Activated CD4-positive, alpha-beta T cell treated with anti-CD3 and anti-CD28 coated beads, Interleukin-2, amount 10 ng/mL, durations not matched to agents 24 days and 14 days (primary cell): Measurements from ENCODE around the gene TRHDE. TPM values are rescaled to one million over a fixed set of nuclear protein-coding genes. Genes with fewer than 3 reads are reported as not detected.

Experiments
- DNase-seq: peaks from one replicate; pipeline ENCODE4 v3.0.0; 2022
- H3K27ac Mint-ChIP-seq: one replicate; pipeline ENCODE4 v1.8.0; 2022; ENCODE audit warnings: mild to moderate bottlenecking, mixed read lengths
- H3K27me3 Mint-ChIP-seq: one replicate; pipeline ENCODE4 v1.8.0; 2022; ENCODE audit warnings: mixed read lengths
- H3K36me3 Mint-ChIP-seq: one replicate; pipeline ENCODE4 v1.8.0; 2022; ENCODE audit warnings: low read depth, mild to moderate bottlenecking, mixed read lengths
- H3K4me1 Mint-ChIP-seq: one replicate; pipeline ENCODE4 v1.8.0; 2021; ENCODE audit warnings: mixed read lengths
- H3K4me3 Mint-ChIP-seq: one replicate; pipeline ENCODE4 v1.8.0; 2022; ENCODE audit warnings: mild to moderate bottlenecking, moderate library complexity, mixed read lengths
- H3K9me3 Mint-ChIP-seq: one replicate; pipeline ENCODE4 v1.8.0; 2021; ENCODE audit warnings: mixed read lengths
- intact Hi-C: fragments of 100-400 bp; cut with micrococcal nuclease; formaldehyde crosslinking; loops from one replicate; pipeline ENCODE4 v1.15.1; 2023
- total RNA-seq: library from RNA; stranded (reverse); gene quantifications from 2 replicates; pipeline ENCODE4 v1.2.3, GENCODE V29; 2022

TRHDE gene
- total RNA-seq, 1 donor from 2014 or later: not detected

GRCh38 chr12:72448089-72448488 is 175.9 kb downstream of the TRHDE start:
- Mint-ChIP-seq H3K27ac (no peak overlapping the region), H3K36me3 (no peaks in the 10 kb centered on the region), H3K27me3 (no peaks in the 10 kb centered on the region), H3K4me3 (no peak overlapping the region), H3K9me3 (no peaks in the 10 kb centered on the region), H3K4me1 (no peaks in the 10 kb centered on the region)
- DNase-seq: no peak
- intact Hi-C loops: no loop called here

GRCh38 chr12:72448805-72449204 is 176.6 kb downstream of the TRHDE start:
- Mint-ChIP-seq H3K4me3 (no peak overlapping the region), H3K27ac (no peak overlapping the region), H3K36me3 (no peaks in the 10 kb centered on the region), H3K4me1 (no peaks in the 10 kb centered on the region), H3K27me3 (no peaks in the 10 kb centered on the region), H3K9me3 (no peaks in the 10 kb centered on the region)
- no peak for DNase-seq
- intact Hi-C loops: no loop called here

GRCh38 chr12:72453066-72453465 is 180.9 kb downstream of the TRHDE start:
- intact Hi-C loops: no loop called here
- Mint-ChIP-seq H3K27ac (no peak overlapping the region), H3K4me3 (no peak overlapping the region), H3K36me3 (no peaks in the 10 kb centered on the region), H3K27me3 (no peaks in the 10 kb centered on the region), H3K9me3 (no peaks in the 10 kb centered on the region), H3K4me1 (no peaks in the 10 kb centered on the region)
- no peak for DNase-seq

- H3K36me3 Mint-ChIP-seq: no peaks in the 10 kb centered on the region
- no peaks in the 10 kb centered on the region for H3K4me1 Mint-ChIP-seq
- intact Hi-C loops: no loop called here
- H3K27ac Mint-ChIP-seq: no peak overlapping the region
- H3K4me3 Mint-ChIP-seq: no peak overlapping the region
- no peaks in the 10 kb centered on the region for H3K27me3 Mint-ChIP-seq
- H3K9me3 Mint-ChIP-seq: no peaks in the 10 kb centered on the region
- DNase-seq: no peak
Observed at GRCh38 chr12:72453550-72453949, 181.4 kb downstream of the TRHDE start.

- no peak for DNase-seq
- Mint-ChIP-seq H3K4me3 (no peak overlapping the region), H3K9me3 (no peaks in the 10 kb centered on the region)
Observed at GRCh38 chr12:72464471-72464870, 192.3 kb downstream of the TRHDE start.

GRCh38 chr12:72465155-72465554 is 193.0 kb downstream of the TRHDE start:
- Mint-ChIP-seq H3K4me3 (no peak overlapping the region), H3K27me3 (no peaks in the 10 kb centered on the region), H3K27ac (no peak overlapping the region), H3K36me3 (no peaks in the 10 kb centered on the region), H3K9me3 (no peaks in the 10 kb centered on the region), H3K4me1 (no peaks in the 10 kb centered on the region)
- intact Hi-C loops: no loop called here
- DNase-seq: no peak

More at GRCh38 chr12:72464471-72464870, 192.3 kb downstream of the TRHDE start:
- Mint-ChIP-seq H3K27ac (no peak overlapping the region), H3K4me1 (no peaks in the 10 kb centered on the region), H3K27me3 (no peaks in the 10 kb centered on the region), H3K36me3 (no peaks in the 10 kb centered on the region)
- intact Hi-C loops: no loop called here

GRCh38 chr12:72465940-72466630 is 193.9 kb downstream of the TRHDE start:
- DNase-seq: no peak
- H3K36me3 Mint-ChIP-seq: no peaks in the 10 kb centered on the region
- no peaks in the 10 kb centered on the region for H3K27me3 Mint-ChIP-seq
- intact Hi-C loops: no loop called here
- H3K27ac Mint-ChIP-seq: no peak overlapping the region
- no peaks in the 10 kb centered on the region for H3K4me1 Mint-ChIP-seq
- H3K4me3 Mint-ChIP-seq: no peak overlapping the region
- no peaks in the 10 kb centered on the region for H3K9me3 Mint-ChIP-seq

GRCh38 chr12:72467985-72468384 is 195.8 kb downstream of the TRHDE start:
- H3K27me3 Mint-ChIP-seq: no peaks in the 10 kb centered on the region
- no peak overlapping the region for H3K27ac Mint-ChIP-seq
- H3K36me3 Mint-ChIP-seq: no peaks in the 10 kb centered on the region
- DNase-seq: no peak
- no peak overlapping the region for H3K4me3 Mint-ChIP-seq
- no peaks in the 10 kb centered on the region for H3K4me1 Mint-ChIP-seq
- intact Hi-C loops: no loop called here
- no peaks in the 10 kb centered on the region for H3K9me3 Mint-ChIP-seq

- H3K27ac Mint-ChIP-seq: no peak overlapping the region
Observed at GRCh38 chr12:72468505-72468904, 196.3 kb downstream of the TRHDE start.

GRCh38 chr12:72471806-72472205 is 199.6 kb downstream of the TRHDE start:
- no peaks in the 10 kb centered on the region for H3K9me3 Mint-ChIP-seq
- no peaks in the 10 kb centered on the region for H3K36me3 Mint-ChIP-seq
- no peaks in the 10 kb centered on the region for H3K4me1 Mint-ChIP-seq
- H3K27me3 Mint-ChIP-seq: no peaks in the 10 kb centered on the region
- intact Hi-C loops: no loop called here
- H3K4me3 Mint-ChIP-seq: no peak overlapping the region
- DNase-seq: no peak
- H3K27ac Mint-ChIP-seq: no peak overlapping the region

More at GRCh38 chr12:72468505-72468904, 196.3 kb downstream of the TRHDE start:
- H3K4me1 Mint-ChIP-seq: no peaks in the 10 kb centered on the region
- H3K4me3 Mint-ChIP-seq: no peak overlapping the region
- DNase-seq: no peak
- intact Hi-C loops: no loop called here
- no peaks in the 10 kb centered on the region for H3K9me3 Mint-ChIP-seq
- H3K36me3 Mint-ChIP-seq: no peaks in the 10 kb centered on the region
- no peaks in the 10 kb centered on the region for H3K27me3 Mint-ChIP-seq

- no peaks in the 10 kb centered on the region for H3K27me3 Mint-ChIP-seq
- intact Hi-C loops: no loop called here
- H3K27ac Mint-ChIP-seq: no peak overlapping the region
- H3K36me3 Mint-ChIP-seq: no peaks in the 10 kb centered on the region
- no peaks in the 10 kb centered on the region for H3K4me1 Mint-ChIP-seq
- no peak overlapping the region for H3K4me3 Mint-ChIP-seq
- no peak for DNase-seq
- no peaks in the 10 kb centered on the region for H3K9me3 Mint-ChIP-seq
Observed at GRCh38 chr12:72472350-72472749, 200.2 kb downstream of the TRHDE start.

- Mint-ChIP-seq H3K27ac (no peak overlapping the region), H3K27me3 (no peaks in the 10 kb centered on the region), H3K9me3 (no peaks in the 10 kb centered on the region), H3K4me1 (no peaks in the 10 kb centered on the region), H3K4me3 (no peak overlapping the region), H3K36me3 (no peaks in the 10 kb centered on the region)
- no peak for DNase-seq
- intact Hi-C loops: no loop called here
Observed at GRCh38 chr12:72476301-72476700, 204.1 kb downstream of the TRHDE start.

- Mint-ChIP-seq H3K27me3 (no peaks in the 10 kb centered on the region), H3K36me3 (no peaks in the 10 kb centered on the region)
- no peak for DNase-seq
Observed at GRCh38 chr12:72485017-72485701, 213.0 kb downstream of the TRHDE start.

GRCh38 chr12:72491426-72491825 is 219.3 kb downstream of the TRHDE start:
- no peak overlapping the region for H3K27ac Mint-ChIP-seq
- no peak for DNase-seq
- H3K27me3 Mint-ChIP-seq: no peaks in the 10 kb centered on the region
- no peaks in the 10 kb centered on the region for H3K4me1 Mint-ChIP-seq
- H3K36me3 Mint-ChIP-seq: no peaks in the 10 kb centered on the region
- no peaks in the 10 kb centered on the region for H3K9me3 Mint-ChIP-seq
- intact Hi-C loops: no loop called here
- H3K4me3 Mint-ChIP-seq: no peak overlapping the region

More at GRCh38 chr12:72485017-72485701, 213.0 kb downstream of the TRHDE start:
- H3K9me3 Mint-ChIP-seq: no peaks in the 10 kb centered on the region
- H3K4me1 Mint-ChIP-seq: no peaks in the 10 kb centered on the region
- intact Hi-C loops: no loop called here
- no peak overlapping the region for H3K27ac Mint-ChIP-seq
- no peak overlapping the region for H3K4me3 Mint-ChIP-seq
